GM23248 (cell line): ENCODE results near the gene NTF3. TPM values are rescaled to one million over a fixed set of nuclear protein-coding genes. Genes with fewer than 3 reads are reported as not detected.
"Not testable (repeated sequence)": the region's sequence is repeated elsewhere in the genome, so short reads cannot be mapped to it uniquely, and the experiment has no call there.

Experiments
- DNase-seq: peaks from one replicate; pipeline ENCODE4 v3.0.0-alpha.2; 2015
- H2AFZ ChIP-seq: fragments of 200-600 bp; sonication (generic); 2 replicates; pipeline ENCODE4 v1.6.1; 2016; ENCODE audit warnings: antibody characterized with exemption
- H3F3A ChIP-seq: fragments of 200-600 bp; sonication (generic); 2 replicates; pipeline ENCODE4 v1.6.1; 2016; ENCODE audit warnings: mild to moderate bottlenecking, antibody characterized with exemption, mixed run types; ENCODE audit not compliant: insufficient read depth
- H3K27ac ChIP-seq: fragments of 200-600 bp; sonication (generic); 2 replicates; pipeline ENCODE4 v1.5.1; 2016; ENCODE audit warnings: mild to moderate bottlenecking
- H3K27me3 ChIP-seq: fragments of 200-600 bp; sonication (generic); replicated peaks from 2 replicates; pipeline ENCODE4 v1.6.1; 2016; ENCODE audit warnings: mild to moderate bottlenecking; ENCODE audit not compliant: insufficient read depth
- H3K36me3 ChIP-seq: fragments of 200-600 bp; sonication (generic); 2 replicates; pipeline ENCODE4 v1.6.1; 2016; ENCODE audit warnings: low read depth, mild to moderate bottlenecking
- H3K4me1 ChIP-seq: fragments of 200-600 bp; sonication (generic); 2 replicates; pipeline ENCODE4 v1.6.1; 2016; ENCODE audit warnings: mild to moderate bottlenecking; ENCODE audit not compliant: insufficient read depth
- H3K4me2 ChIP-seq: fragments of 200-600 bp; sonication (generic); one replicate; pipeline ENCODE4 v1.6.1; 2016; ENCODE audit warnings: mild to moderate bottlenecking; ENCODE audit not compliant: unreplicated experiment
- H3K4me3 ChIP-seq: fragments of 200-600 bp; sonication (generic); 2 replicates; pipeline ENCODE4 v1.5.1; 2016; ENCODE audit warnings: mild to moderate bottlenecking
- H3K79me2 ChIP-seq: fragments of 200-600 bp; sonication (generic); 2 replicates; pipeline ENCODE4 v1.6.1; 2016; ENCODE audit warnings: mild to moderate bottlenecking; ENCODE audit not compliant: insufficient read depth
- H3K9ac ChIP-seq: fragments of 200-600 bp; sonication (generic); 2 replicates; pipeline ENCODE4 v1.6.1; 2016; ENCODE audit warnings: mild to moderate bottlenecking
- H3K9me2 ChIP-seq: fragments of 200-600 bp; sonication (generic); 2 replicates; pipeline ENCODE4 v1.6.1; 2016; ENCODE audit warnings: mixed run types, mild to moderate bottlenecking, moderate library complexity; ENCODE audit not compliant: insufficient read depth
- H3K9me3 ChIP-seq: fragments of 200-600 bp; sonication (generic); one replicate; pipeline ENCODE4 v1.6.1; 2017; ENCODE audit warnings: low read depth
- H4K20me1 ChIP-seq: fragments of 200-600 bp; sonication (generic); 2 replicates; pipeline ENCODE4 v1.6.0; 2016; ENCODE audit not compliant: insufficient read depth
- EZH2 ChIP-seq: fragments of 200-600 bp; sonication (generic); IDR thresholded peaks from 2 replicates; pipeline ENCODE4 v1.6.1; 2018; ENCODE audit warnings: antibody characterized with exemption, mild to moderate bottlenecking; ENCODE audit not compliant: insufficient read depth, poor library complexity, severe bottlenecking
- EZH2phosphoT487 ChIP-seq: fragments of 200-600 bp; sonication (generic); IDR thresholded peaks from 2 replicates; pipeline ENCODE4 v1.6.1; 2018; ENCODE audit warnings: antibody characterized with exemption, moderate library complexity, mild to moderate bottlenecking, low read depth; ENCODE audit not compliant: insufficient read depth
- WGBS, 2 experiments: methylation state at CpG; one replicate each; pipeline ENCODE4 v1.1.6; 2015 to 2017; ENCODE audit warnings: low lambda C conversion rate in 2 of 2, low coverage in 1 of 2; ENCODE audit errors: missing lambda C conversion rate in 2 of 2; 5-methylcytosine and 5-hydroxymethylcytosine counted together
- in situ Hi-C: fragments of 300-500 bp; cut with MboI; formaldehyde crosslinking; loops from 2 replicates; pipeline ENCODE4 v1.15.0; 2020
- polyA plus RNA-seq: library from polyadenylated mRNA; unstranded; fragments of >200 nt; fragmentation: Nextera tagmentation; extraction: Ambion mirVana; gene quantifications from 2 replicates; pipeline ENCODE4 v1.2.1, GENCODE V29; 2016
- total RNA-seq: library from RNA; depleted of rRNA; stranded (reverse); fragments of >200 nt; shearing (Covaris generic); gene quantifications from 2 replicates; pipeline ENCODE4 v1.2.3, GENCODE V29; 2014

NTF3 gene
- total and polyA plus RNA-seq, 2 experiments from 2014 or later: 4.8 to 6.0 TPM

- H3K9ac ChIP-seq: no peak overlapping the region
- no peak overlapping the region for H3K27ac ChIP-seq
- TF ChIP-seq EZH2 (no peak), EZH2phosphoT487 (no peak)
- no peaks in the 10 kb centered on the region for H3K4me1 ChIP-seq
- in situ Hi-C loops: no loop called here
- H3F3A ChIP-seq: no peaks in the 10 kb centered on the region
- no peak overlapping the region for H2AFZ ChIP-seq
- no peaks in the 10 kb centered on the region for H3K79me2 ChIP-seq
- no peak overlapping the region for H3K4me2 ChIP-seq
- H3K9me2 ChIP-seq: no peaks in the 10 kb centered on the region
- no peak overlapping the region for H3K4me3 ChIP-seq
- no peak for DNase-seq
- no peaks in the 10 kb centered on the region for H3K36me3 ChIP-seq
- no peaks in the 10 kb centered on the region for H3K27me3 ChIP-seq
- no peaks in the 10 kb centered on the region for H4K20me1 ChIP-seq
- no peaks in the 10 kb centered on the region for H3K9me3 ChIP-seq
- WGBS, 2 experiments: 29 to 46% methylated on average over 3 of the region's 3 CpGs
Observed at GRCh38 chr12:5533368-5533767, 101.5 kb downstream of the NTF3 start.

DNA sequence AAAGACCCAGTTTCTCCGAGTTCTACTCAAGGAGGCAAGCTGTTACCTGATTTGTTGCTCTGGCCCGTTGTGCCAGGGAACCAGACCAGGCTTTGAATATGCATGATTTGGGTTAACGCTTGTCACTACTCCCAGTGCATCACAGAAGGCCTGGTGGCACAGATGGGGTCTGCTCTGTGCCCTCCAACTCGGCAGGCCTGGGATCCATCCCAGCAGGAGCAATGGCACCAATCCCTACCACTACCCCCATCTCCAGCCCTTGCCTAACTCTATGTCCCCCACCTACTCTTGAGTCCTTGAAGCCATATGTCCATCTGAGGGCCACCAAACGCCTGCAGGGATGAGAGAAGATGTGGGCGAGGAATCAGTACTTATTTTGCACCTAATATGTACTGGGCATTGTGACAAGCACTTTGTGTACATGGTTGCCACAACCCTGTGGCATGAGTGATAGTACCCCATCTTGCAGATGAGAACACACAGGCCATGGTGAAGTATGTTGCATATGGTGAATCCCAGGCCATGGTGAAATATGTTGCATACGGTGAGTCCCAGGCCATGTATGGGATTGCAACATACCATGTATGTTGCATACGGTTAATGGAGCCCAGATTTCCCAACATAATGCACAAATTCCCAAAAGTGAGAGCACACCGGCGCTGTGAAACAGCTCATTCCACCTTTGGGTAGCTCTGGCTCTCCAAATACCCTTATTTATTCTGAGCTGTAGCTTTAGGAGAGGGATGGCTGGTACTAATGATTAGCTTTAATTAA lies 102.7 kb downstream of the NTF3 start:
- TF ChIP-seq EZH2phosphoT487 (no peak), EZH2 (no peak)
- H3K9me3 ChIP-seq: no peaks in the 10 kb centered on the region
- 43 to 44% methylated on average over 10 of the region's 10 CpGs for WGBS, 2 experiments
- no peak for DNase-seq
- no peaks in the 10 kb centered on the region for H3K79me2 ChIP-seq
- no peaks in the 10 kb centered on the region for H3K9me2 ChIP-seq
- no peak overlapping the region for H3K9ac ChIP-seq
- no peak overlapping the region for H3K27ac ChIP-seq
- no peaks in the 10 kb centered on the region for H3K36me3 ChIP-seq
- H3K4me3 ChIP-seq: no peak overlapping the region
- in situ Hi-C loops: no loop called here
- no peaks in the 10 kb centered on the region for H3F3A ChIP-seq
- no peak overlapping the region for H2AFZ ChIP-seq
- H4K20me1 ChIP-seq: no peaks in the 10 kb centered on the region
- no peaks in the 10 kb centered on the region for H3K4me1 ChIP-seq
- H3K27me3 ChIP-seq: no peaks in the 10 kb centered on the region
- no peak overlapping the region for H3K4me2 ChIP-seq

DNA sequence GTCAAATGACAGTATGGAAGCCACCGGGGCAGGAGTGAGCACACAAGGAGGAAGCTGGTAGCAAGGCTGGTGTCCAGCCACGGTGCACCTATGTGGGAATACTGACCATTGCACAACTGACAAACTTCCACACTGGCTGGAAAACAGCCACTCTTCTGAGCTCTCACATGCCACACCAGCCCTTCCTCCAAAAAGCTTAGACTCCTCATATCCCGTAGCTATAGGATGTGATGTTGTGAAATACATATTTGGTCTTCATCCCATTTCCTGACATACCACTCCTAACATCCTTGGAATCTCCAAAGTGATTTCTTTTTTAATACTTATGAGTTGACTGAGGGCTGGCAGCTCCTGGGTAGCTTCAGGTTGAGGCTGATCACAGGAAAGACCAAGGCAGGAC lies 103.6 kb downstream of the NTF3 start:
- Histone ChIP-seq H2AFZ (no peak overlapping the region), H4K20me1 (no peaks in the 10 kb centered on the region), H3K9ac (no peak overlapping the region), H3F3A (no peaks in the 10 kb centered on the region), H3K9me3 (no peaks in the 10 kb centered on the region), H3K9me2 (no peaks in the 10 kb centered on the region), H3K4me2 (no peak overlapping the region), H3K4me1 (no peaks in the 10 kb centered on the region), H3K36me3 (no peaks in the 10 kb centered on the region), H3K4me3 (no peak overlapping the region), H3K79me2 (no peaks in the 10 kb centered on the region), H3K27ac (no peak overlapping the region), H3K27me3 (no peaks in the 10 kb centered on the region)
- 44 to 54% methylated on average over 3 of the region's 3 CpGs for WGBS, 2 experiments
- DNase-seq: peak; percentile 7
- in situ Hi-C loops: no loop called here
- no peak for TF ChIP-seq EZH2phosphoT487
- TF ChIP-seq EZH2: no peak

DNA sequence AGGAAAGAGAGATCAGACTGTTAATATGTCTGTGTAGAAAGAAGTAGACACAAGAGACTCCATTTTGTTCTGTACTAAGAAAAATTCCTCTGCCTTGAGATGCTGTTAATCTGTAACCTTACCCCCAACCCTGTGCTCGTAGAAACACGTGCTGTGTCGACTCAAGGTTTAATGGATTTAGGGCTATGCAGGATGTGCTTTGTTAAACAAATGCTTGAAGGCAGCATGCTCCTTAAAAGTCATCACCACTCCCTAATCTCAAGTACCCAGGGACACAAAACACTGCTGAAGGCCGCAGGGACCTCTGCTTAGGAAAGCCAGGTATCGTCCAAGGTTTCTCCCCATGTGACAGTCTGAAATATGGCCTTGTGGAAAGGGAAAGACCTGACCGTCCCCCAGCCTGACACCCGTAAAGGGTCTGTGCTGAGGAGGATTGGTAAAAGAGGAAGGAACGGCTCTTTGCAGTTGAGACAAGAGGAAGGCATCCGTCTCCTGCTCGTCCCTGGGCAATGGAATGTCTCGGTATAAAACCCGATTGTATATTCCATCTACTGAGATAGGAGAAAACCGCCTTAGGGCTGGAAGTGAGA lies 105.2 kb downstream of the NTF3 start:
- in situ Hi-C loops: not testable (repeated sequence)
- 55 to 63% methylated on average over 13 of the region's 13 CpGs for WGBS, 2 experiments

More for the DNA sequence above, 105.2 kb downstream of the NTF3 start:
- not testable (repeated sequence) for H3K9me2 ChIP-seq, H3K36me3 ChIP-seq, H3K4me1 ChIP-seq, DNase-seq, H3K27me3 ChIP-seq, H3K9me3 ChIP-seq, H3K79me2 ChIP-seq, H3K4me2 ChIP-seq, H3F3A ChIP-seq, H2AFZ ChIP-seq, H3K9ac ChIP-seq, H3K27ac ChIP-seq, H4K20me1 ChIP-seq, H3K4me3 ChIP-seq
